GM21360 (cell line): Measurements from ENCODE around the gene PSD.
"Not testable (repeated sequence)": the region's sequence is repeated elsewhere in the genome, so short reads cannot be mapped to it uniquely, and the experiment has no call there.

Source experiments
- ATAC-seq: cut with Tn5 transposase; IDR thresholded peaks from one replicate; pipeline ENCODE4 v1.9.1; 2021; ENCODE audit warnings: mild to moderate bottlenecking, moderate library complexity; ENCODE audit not compliant: unreplicated experiment

Gene PSD

GRCh38 chr10:102418622-102419268, at the start of gene PSD:
PSD (minus strand) TSS chr10:102418785; CDS start chr10:102417038, 1,747 bp downstream.
- ATAC-seq = no peak

DNA sequence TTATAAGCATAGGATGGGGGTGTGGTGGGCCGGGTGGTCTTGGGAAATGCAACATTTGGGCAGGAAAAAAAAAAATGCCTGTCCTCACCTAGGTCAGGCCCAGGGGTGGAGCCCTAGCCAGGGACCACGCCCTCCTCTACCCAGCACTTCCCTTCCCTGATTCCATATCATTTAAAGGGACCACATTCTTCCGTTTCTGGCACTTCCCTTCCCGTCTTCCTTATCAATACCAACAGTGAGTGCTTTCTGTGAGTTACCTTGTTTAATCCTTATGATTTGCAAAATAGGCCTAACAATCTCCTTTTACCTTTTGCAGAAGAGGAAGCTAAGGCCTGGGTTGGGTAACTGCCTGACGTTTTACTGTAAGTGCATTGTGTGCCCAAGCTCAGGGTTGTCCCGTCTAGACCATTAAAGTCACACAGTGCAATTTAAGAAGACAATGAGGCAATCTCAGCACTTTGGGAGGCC, 49.4 kb upstream of the PSD start:
- ATAC-seq = no peak

DNA sequence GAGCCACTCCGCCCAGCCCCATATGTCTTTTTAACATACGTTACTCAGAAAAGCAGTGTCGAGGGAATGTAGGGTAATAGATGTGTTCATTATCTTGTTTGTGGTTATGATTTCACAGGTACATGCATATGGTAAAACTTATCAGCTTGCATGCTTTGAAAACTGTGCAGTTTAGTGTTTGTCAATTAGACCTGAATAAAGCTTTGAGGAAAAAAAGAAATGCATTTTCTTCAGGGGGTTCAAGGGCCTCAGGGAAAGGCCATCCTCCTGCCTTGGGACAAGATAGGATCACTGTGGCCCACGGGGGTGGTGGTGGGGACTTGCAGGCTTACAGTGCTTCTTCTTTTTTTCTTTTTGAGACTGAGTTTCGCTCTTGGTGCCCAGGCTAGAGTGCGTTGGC, 48.7 kb upstream of the PSD start:
- ATAC-seq = no peak

DNA sequence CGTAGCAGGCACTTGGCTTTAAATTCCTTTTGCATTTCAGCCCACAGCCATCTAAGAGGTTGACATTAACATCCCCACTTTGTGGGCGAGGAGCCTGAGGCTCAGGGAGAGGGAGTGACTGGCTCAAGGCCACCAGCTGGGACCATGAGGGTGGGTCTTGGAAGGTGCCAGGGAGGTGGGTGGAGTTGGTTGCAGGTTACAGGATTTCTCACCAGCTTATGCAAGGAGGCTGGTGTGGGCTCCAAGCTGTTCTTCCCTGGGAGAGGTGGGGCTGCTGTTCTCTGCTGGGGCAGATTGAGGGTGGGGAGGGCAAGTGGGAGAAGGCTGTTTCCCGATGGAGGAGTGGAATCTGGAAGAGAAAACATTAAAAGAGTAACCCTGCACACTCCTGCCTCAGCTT, 46.9 kb upstream of the PSD start:
- ATAC-seq = no peak

GRCh38 chr10:102463983-102464382, 45.4 kb upstream of the PSD start:
- ATAC-seq = no peak

DNA sequence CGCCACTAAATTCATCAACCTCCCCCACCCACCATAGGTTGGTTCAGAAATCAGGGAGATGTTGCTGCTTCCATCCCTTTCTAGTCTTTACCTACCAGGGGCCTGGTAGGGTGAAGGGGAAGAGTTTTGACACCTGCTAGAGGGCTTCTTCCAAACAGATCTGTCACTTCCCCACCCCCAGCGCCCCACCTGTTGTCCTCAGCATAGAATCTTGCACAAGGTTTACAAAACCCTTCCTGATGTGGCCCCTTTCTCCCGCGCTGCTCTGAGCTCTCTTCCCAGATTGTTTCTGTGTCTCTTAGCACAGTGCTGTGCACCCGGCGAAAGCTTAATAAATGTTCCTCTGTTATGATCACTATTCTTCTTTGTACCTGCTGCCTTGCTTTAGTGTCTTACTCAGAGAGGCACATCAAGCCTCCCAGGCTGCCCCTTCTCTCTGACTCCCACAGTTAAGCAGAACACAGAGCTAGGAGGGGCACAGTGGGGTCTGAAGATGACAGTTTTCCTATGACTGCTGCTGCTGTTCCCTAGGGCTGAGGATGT, 44.0 kb upstream of the PSD start:
- ATAC-seq = no peak

- peak; percentile 79 for ATAC-seq
Observed at GRCh38 chr10:102461187-102462054, 42.8 kb upstream of the PSD start.

DNA sequence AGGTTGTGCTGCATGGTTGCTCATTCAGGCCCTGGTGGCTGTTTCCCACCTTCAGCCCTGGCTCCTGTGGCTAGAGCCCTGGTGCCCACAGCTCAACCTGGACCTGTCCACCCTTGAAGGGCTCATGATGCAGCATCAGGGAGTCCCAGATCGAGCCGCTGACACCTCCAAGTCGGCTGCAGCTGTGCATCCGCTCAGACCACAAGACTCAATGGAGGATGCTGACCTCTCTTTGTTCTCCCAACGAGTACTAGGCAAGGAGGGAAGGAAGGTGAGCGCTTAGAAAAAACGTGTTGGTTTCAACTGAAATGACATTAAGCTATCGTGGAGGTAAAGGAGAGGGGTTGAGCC, 42.2 kb upstream of the PSD start:
- no peak for ATAC-seq

- no peak for ATAC-seq
Observed at GRCh38 chr10:102458656-102459055, 40.1 kb upstream of the PSD start.

- ATAC-seq = no peak
Observed at GRCh38 chr10:102457591-102458150, 39.1 kb upstream of the PSD start.

DNA sequence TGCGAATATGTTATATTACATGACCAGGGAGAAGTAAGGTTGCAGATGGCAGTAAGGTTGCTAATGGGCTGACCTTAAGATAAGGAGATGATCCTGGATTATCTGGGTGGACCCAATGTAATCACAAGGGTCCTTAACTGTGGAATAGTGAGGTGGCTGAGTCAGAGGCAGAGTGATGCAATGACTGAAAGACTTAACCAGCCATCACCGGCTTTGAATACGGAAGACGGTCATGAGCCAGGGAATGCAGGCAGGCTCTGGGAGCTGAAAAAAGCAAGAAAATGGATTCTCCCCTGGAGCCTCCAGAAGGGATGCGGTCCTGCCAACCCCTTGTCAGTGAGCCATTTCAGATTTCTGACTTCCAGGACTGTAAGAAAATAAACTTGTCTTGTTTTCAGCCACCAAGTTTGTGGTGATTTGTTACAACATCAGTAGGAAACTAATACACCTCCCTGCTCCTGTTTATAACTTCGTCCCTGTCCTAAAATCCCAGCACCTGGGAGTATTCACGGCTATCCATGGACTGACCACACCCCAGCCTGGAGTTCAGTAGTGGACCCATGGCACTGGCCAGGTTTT, 37.4 kb upstream of the PSD start:
- no peak for ATAC-seq

- not testable (repeated sequence) for ATAC-seq
Observed at GRCh38 chr10:102454662-102455487, 36.3 kb upstream of the PSD start.

DNA sequence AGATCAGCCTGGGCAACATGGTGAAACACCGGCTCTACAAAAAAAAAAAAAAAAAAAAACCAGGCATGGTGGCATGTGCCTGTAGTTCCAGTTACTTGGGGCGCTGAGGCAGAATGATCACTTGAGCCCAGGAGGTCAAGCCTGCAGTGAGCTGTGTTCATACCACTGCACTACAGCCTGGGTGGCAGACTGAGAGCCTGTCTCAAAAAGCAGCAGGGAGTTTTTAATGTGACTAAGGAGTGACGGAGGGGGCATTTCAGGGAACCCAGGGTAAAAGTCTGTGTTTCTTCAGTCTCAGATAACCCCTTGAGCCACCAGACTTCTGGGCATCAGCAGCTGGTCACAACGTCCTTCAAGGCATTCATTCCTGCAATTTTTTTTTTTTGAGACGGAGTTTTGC, 34.9 kb upstream of the PSD start:
- no peak for ATAC-seq

DNA sequence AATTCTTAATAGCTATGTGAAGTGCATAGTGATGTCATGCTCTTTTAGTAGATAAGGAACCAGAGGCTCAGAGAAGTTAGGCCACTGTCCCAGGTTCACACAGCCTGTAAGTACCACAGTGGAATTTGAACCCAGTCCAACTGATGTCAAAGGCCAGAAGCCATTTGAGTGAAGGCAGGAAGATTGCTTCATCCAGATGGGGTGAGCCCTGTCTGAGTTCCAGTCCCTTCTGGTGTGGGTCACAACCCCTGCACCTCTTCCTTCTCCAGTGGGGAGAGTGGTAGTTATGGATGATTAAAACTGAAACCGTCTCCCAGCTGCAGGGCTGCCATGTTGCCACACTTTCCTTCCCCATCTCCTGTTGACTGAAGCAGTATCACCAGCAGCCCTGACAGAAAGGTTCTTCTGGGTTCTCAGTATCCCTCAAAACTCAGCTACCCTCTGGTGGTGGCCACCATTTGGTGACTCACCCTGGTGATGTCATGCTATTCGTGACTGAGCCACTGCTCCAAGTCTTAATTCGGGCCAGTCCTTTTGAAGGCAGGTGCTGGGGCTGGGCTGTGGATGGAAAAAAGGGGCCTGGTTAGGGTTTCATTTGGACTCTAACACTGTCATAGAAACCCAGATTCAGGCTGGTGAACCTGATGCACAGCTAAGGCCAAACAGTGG, 34.2 kb upstream of the PSD start:
- no peak for ATAC-seq

GRCh38 chr10:102451105-102451969, 32.8 kb upstream of the PSD start, which contains the start of gene C10orf95:
C10orf95 (minus strand) TSS chr10:102451543; CDS start chr10:102451093, 450 bp downstream.
- no peak for ATAC-seq

- ATAC-seq = peak; percentile 65
Observed at GRCh38 chr10:102450374-102451104, 32.0 kb upstream of the PSD start.

GRCh38 chr10:102450124-102450373, 31.5 kb upstream of the PSD start:
- no peak for ATAC-seq

DNA sequence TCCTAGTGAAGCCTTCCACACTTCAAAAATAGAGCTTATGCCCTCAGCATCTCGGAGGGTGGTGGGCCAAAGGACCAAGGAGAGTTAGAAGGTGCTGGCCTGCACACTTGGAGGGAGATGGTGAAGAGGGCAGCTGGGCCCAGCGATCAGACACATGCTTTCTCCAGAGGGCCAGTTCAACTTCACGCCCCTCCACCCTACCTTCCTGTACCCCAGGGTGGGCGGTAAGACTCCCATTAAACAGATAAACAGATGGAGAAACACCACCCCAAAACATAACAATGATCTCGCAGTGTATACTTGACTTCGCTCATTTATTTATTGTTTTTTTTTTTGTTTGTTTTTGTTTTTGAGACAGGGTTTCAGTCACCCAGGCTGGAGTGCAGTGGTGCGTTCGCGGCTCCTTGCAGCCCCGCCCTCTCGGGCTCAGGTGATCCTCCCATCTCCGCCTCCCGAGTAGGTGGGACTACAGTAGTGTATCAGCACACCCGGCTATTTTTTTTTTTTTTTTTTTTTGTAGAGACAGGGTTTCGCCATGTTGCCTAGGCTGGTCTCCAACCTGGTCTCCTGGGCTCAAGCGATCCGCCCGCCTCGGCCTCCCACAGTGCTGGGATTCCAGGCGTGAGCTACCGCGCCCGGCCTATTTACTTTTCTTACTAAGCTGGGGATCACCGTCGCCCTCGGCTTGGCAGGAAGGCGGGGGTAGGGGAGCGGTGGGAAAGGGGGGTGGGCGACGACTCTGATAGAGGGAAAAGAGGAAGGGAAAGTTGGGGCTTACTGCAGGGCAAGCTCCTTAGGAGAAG, 30.9 kb upstream of the PSD start:
- peak; percentile 49 for ATAC-seq
